Vagina (tissue), 2 donors: ENCODE measurements around the gene MEG3. TPM values are rescaled to one million over a fixed set of nuclear protein-coding genes. Genes with fewer than 3 reads are reported as not detected.

ENCODE experiments used
- DNase-seq, 2 donors: peaks; one replicate each; pipeline ENCODE4 v3.0.0-alpha.2; 2017; ENCODE audit errors: extremely low spot score in 2 of 2
- H3K27ac ChIP-seq: fragments of 200-600 bp; sonication (generic); one replicate; pipeline ENCODE4 v1.5.1; 2019
- H3K27me3 ChIP-seq: fragments of 200-600 bp; sonication (generic); one replicate; pipeline ENCODE4 v1.5.1; 2019
- H3K36me3 ChIP-seq, 2 donors: fragments of 200-600 bp; sonication (generic); one replicate each; pipeline ENCODE4 v1.5.1; 2017 to 2019
- H3K4me1 ChIP-seq: fragments of 200-600 bp; sonication (generic); one replicate; pipeline ENCODE4 v1.5.1; 2019
- H3K4me3 ChIP-seq, 2 donors: fragments of 200-600 bp; sonication (generic); 1 replicate in 1 of 2; 2 replicates in 1 of 2; pipeline ENCODE4 v1.5.1; 2016 to 2019
- H3K9me3 ChIP-seq: fragments of 200-600 bp; sonication (generic); one replicate; pipeline ENCODE4 v1.5.1; 2019
- POLR2A ChIP-seq, 2 donors: fragments of 450-650 bp; IDR thresholded peaks; one replicate each; pipeline ENCODE4 v1.6.1; 2017; ENCODE audit warnings: antibody characterized with exemption in 2 of 2, mild to moderate bottlenecking in 2 of 2, moderate library complexity in 2 of 2
- POLR2AphosphoS5 ChIP-seq, 2 donors: sonication (generic); formaldehyde crosslinking; IDR thresholded peaks; one replicate each; pipeline ENCODE4 v1.9.0; 2017; ENCODE audit warnings: antibody characterized with exemption in 2 of 2, mild to moderate bottlenecking in 2 of 2, low read depth in 1 of 2; ENCODE audit not compliant: insufficient read depth in 1 of 2
- intact Hi-C: fragments of 100-400 bp; cut with DNase I; formaldehyde crosslinking; loops from one replicate; pipeline ENCODE4 v1.15.1; 2023
- total RNA-seq: library from RNA; depleted of rRNA; stranded (reverse); fragments of >200 nt; gene quantifications from one replicate; pipeline ENCODE4 v1.2.3, GENCODE V29; 2016
- TF ChIP-seq, protein P1 (sequence below), 3 experiments: fragments of 450-650 bp in 2 of 3; fragments of 200-600 bp in 1 of 3; sonication (generic) in 1 of 3; IDR thresholded peaks; one replicate each; pipeline ENCODE4 v1.5.1; 2017 to 2019; ENCODE audit warnings: antibody characterized with exemption in 3 of 3, mild to moderate bottlenecking in 2 of 3, moderate library complexity in 2 of 3

The MEG3 gene
- total RNA-seq, 1 donor from 2014 or later = 126 TPM

DNA sequence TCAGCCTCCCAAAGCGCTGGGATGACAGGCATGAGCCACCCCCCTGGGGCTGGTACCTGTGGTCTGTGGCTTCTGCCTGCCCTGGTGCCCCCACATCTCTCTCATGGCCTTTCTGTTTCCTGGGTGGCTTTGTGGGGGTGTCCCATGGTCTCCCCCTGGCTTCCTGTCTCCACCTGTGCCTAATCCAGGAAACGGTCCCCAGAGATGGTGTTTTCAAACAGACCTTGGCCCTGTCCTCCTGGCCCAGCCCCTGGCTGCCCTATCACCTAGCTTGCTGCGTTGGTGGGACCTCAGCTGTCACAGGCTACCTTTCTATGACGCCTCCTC is 18.1 kb downstream of the MEG3 start:
- intact Hi-C loops = loop anchor here (10.0 kb wide), 1 partner anchor 721 kb away; the partner anchor contains the start of gene DIO3
- no peak for DNase-seq
- Histone ChIP-seq H3K27ac (peak overlapping the region; percentile 79), H3K27me3 (no peaks in the 10 kb centered on the region), H3K4me3 (no peak overlapping the region), H3K36me3 (no peaks in the 10 kb centered on the region), H3K9me3 (no peaks in the 10 kb centered on the region), H3K4me1 (peaks cover 17% of the 10 kb centered on the region)
- TF ChIP-seq POLR2A (IDR thresholded peaks at IDR 0.05) = no peak
- TF ChIP-seq, protein P1, sequence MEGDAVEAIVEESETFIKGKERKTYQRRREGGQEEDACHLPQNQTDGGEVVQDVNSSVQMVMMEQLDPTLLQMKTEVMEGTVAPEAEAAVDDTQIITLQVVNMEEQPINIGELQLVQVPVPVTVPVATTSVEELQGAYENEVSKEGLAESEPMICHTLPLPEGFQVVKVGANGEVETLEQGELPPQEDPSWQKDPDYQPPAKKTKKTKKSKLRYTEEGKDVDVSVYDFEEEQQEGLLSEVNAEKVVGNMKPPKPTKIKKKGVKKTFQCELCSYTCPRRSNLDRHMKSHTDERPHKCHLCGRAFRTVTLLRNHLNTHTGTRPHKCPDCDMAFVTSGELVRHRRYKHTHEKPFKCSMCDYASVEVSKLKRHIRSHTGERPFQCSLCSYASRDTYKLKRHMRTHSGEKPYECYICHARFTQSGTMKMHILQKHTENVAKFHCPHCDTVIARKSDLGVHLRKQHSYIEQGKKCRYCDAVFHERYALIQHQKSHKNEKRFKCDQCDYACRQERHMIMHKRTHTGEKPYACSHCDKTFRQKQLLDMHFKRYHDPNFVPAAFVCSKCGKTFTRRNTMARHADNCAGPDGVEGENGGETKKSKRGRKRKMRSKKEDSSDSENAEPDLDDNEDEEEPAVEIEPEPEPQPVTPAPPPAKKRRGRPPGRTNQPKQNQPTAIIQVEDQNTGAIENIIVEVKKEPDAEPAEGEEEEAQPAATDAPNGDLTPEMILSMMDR (IDR thresholded peaks at IDR 0.05) = no peak
- no peak for TF ChIP-seq POLR2AphosphoS5 (IDR thresholded peaks at IDR 0.05; ENCODE audit: insufficient read depth in 1 of 2, low read depth in 1 of 2)

DNA sequence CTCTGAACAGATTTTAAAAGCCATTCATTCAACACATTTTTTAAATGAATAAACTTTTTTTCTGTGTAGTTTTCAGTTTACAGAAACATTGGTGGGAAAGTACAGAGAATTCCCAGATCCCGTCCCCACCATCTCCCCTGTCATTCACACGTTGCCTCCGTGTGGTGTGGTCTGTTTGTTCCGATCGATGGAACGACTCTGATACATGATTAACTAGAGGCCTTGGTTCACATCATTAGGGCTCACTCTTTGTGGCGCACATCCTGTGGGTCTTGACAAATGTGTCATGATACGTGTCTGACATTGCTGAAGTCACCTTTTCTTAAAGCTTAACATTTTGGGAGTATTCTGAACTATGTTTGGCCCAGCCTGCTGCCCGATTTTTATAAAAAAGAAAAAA is 18.5 kb downstream of the MEG3 start:
- peaks cover 17% of the 10 kb centered on the region for H3K4me1 ChIP-seq
- intact Hi-C loops = loop anchor here (10.0 kb wide), 1 partner anchor 720 kb away; the partner anchor contains the start of gene DIO3
- peak overlapping the region; percentile 79 for H3K27ac ChIP-seq
- no peaks in the 10 kb centered on the region for H3K9me3 ChIP-seq
- TF ChIP-seq POLR2AphosphoS5 (IDR thresholded peaks at IDR 0.05; ENCODE audit: insufficient read depth in 1 of 2, low read depth in 1 of 2) (no peak), POLR2A (IDR thresholded peaks at IDR 0.05) (no peak)
- TF ChIP-seq, protein P1 (IDR thresholded peaks at IDR 0.05) = no peak
- H3K27me3 ChIP-seq = no peaks in the 10 kb centered on the region
- no peak overlapping the region for H3K4me3 ChIP-seq
- H3K36me3 ChIP-seq = no peaks in the 10 kb centered on the region
- no peak for DNase-seq

DNA sequence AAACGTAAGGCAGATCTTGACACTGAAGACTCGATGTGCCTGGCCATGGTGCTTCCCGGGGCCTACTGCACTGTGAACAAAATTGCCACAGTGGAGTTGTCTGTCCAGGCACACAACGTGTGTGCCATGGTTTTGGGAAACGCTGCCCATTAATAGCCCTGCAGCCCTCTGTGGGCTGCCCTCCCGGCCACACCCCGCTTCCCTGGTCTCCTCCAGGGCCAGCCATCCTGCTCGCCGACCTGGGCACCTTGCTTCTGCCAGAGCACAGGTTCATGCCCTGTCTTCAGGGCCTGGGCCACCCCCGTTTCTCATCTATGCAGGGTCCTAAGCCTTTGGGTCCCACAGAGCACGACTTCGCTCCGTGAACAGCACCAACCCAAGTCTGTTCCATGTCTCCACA is 18.9 kb downstream of the MEG3 start:
- H3K27ac ChIP-seq = no peak overlapping the region
- intact Hi-C loops = loop anchor here (10.0 kb wide), 1 partner anchor 720 kb away; the partner anchor contains the start of gene DIO3

DNA sequence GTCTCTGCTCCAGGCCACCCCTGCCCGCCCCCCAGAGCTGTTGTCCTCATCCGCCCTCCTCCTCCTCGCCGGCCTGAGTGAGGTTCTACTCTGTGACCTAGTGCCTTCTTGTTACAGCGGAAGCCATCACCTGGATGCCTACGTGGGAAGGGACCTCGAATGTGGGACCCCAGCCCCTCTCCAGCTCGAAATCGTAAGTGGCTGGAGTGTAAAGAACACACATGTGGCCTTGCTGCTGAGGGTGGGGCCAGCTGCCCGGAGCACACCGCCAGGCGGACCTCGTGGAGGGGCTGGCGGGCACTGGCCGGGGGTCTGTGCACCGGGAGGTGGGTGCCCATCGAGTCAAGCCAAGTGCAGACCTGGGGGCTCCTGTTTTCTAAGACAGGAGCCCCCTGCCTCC is 19.4 kb downstream of the MEG3 start:
- Histone ChIP-seq H3K9me3 (no peaks in the 10 kb centered on the region), H3K4me1 (peaks cover 18% of the 10 kb centered on the region), H3K4me3 (no peak overlapping the region), H3K36me3 (no peaks in the 10 kb centered on the region), H3K27me3 (no peaks in the 10 kb centered on the region), H3K27ac (no peak overlapping the region)
- DNase-seq = no peak
- intact Hi-C loops = loop anchor here (10.0 kb wide), 1 partner anchor 719 kb away; the partner anchor contains the start of gene DIO3
- TF ChIP-seq POLR2AphosphoS5 (IDR thresholded peaks at IDR 0.05; ENCODE audit: insufficient read depth in 1 of 2, low read depth in 1 of 2) (no peak), POLR2A (IDR thresholded peaks at IDR 0.05) (no peak)
- TF ChIP-seq, protein P1 (IDR thresholded peaks at IDR 0.05) = no peak

More for the DNA sequence above, 18.9 kb downstream of the MEG3 start:
- DNase-seq = no peak
- Histone ChIP-seq H3K4me3 (no peak overlapping the region), H3K36me3 (no peaks in the 10 kb centered on the region), H3K4me1 (peaks cover 17% of the 10 kb centered on the region), H3K9me3 (no peaks in the 10 kb centered on the region), H3K27me3 (no peaks in the 10 kb centered on the region)
- TF ChIP-seq, protein P1 (IDR thresholded peaks at IDR 0.05) = no peak
- TF ChIP-seq POLR2AphosphoS5 (IDR thresholded peaks at IDR 0.05; ENCODE audit: insufficient read depth in 1 of 2, low read depth in 1 of 2) (no peak), POLR2A (IDR thresholded peaks at IDR 0.05) (no peak)

DNA sequence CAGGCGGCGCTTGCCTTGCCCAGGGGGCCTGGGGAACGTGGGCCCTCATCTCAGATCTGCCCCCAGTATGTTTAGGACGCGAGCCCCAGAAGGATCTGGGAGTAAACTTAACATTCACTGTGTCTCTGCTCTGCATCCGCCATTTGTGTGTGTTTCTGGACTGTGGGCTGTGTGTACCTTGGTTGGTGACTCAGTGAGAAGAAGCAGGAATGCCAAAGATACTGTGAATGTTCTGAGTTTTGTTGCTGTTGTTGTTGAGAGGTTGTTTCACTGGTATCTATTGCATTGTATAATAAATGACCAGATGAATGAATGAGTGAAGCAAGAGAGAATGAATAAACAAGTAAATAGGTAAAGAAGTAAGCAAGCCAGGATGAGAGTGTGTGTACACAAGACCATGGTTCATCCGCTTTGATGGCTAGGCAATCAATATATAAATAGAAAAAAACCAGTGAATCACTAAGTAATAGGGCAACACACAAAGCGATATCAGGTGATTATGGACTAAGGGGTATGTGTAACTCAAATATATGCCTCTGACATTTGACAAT is 20.5 kb downstream of the MEG3 start:
- Histone ChIP-seq H3K27me3 (no peaks in the 10 kb centered on the region), H3K4me1 (peaks cover 23% of the 10 kb centered on the region), H3K4me3 (no peak overlapping the region), H3K9me3 (no peaks in the 10 kb centered on the region), H3K36me3 (no peaks in the 10 kb centered on the region), H3K27ac (no peak overlapping the region)
- no peak for DNase-seq
- no peak for TF ChIP-seq POLR2AphosphoS5 (IDR thresholded peaks at IDR 0.05; ENCODE audit: insufficient read depth in 1 of 2, low read depth in 1 of 2)
- no peak for TF ChIP-seq POLR2A (IDR thresholded peaks at IDR 0.05)
- TF ChIP-seq, protein P1 (IDR thresholded peaks at IDR 0.05) = no peak
- intact Hi-C loops = loop anchor here (10.0 kb wide), 1 partner anchor 718 kb away; the partner anchor contains the start of gene DIO3
